SK-N-SH (cell line): ENCODE results near the gene CCND1. TPM values are rescaled to one million over a fixed set of nuclear protein-coding genes. Genes with fewer than 3 reads are reported as not detected.
A peak's percentile ranks its signal among the peaks of the same experiment; 100 is the strongest.

ENCODE experiments used
- CTCF ChIA-PET: fragments of 300-600, 350-600 bp; formaldehyde crosslinking; extraction: SDS; loops from one replicate; lab custom pipeline; 2021; lab: Yijun Ruan, JAX
- POLR2A ChIA-PET: fragments of 350-600 bp; sonication (Branson Sonifier 250); formaldehyde crosslinking; extraction: SDS; loops from one replicate; lab custom pipeline; 2020; ENCODE audit warnings: antibody characterized with exemption, inconsistent platforms; lab: Yijun Ruan, JAX
- DNase-seq: peaks from one replicate; pipeline ENCODE4 v3.0.0; 2012
- H2AFZ ChIP-seq: fragments of 200-600 bp; sonication (generic); 2 replicates; pipeline ENCODE4 v1.8.1; 2016; ENCODE audit warnings: antibody characterized with exemption, mild to moderate bottlenecking, low read depth
- H3F3A ChIP-seq: fragments of 200-600 bp; sonication (generic); replicated peaks from 2 replicates; pipeline ENCODE3; 2016; ENCODE audit warnings: antibody characterized with exemption, mild to moderate bottlenecking; ENCODE audit not compliant: insufficient read depth
- H3K27ac ChIP-seq, 2 experiments: fragments of 200-500 bp in 1 of 2; fragments of 200-600 bp in 1 of 2; sonication (Bioruptor generic) in 1 of 2; sonication (generic), shearing (Covaris generic) in 1 of 2; 2 replicates each; pipeline versions ENCODE4 v1.5.1 to v1.6.1; 2014 to 2016; ENCODE audit warnings: low read depth in 2 of 2, inconsistent platforms in 1 of 2, low read length in 1 of 2, mild to moderate bottlenecking in 1 of 2, mixed read lengths in 1 of 2
- H3K27me3 ChIP-seq: fragments of 200-600 bp; sonication (generic), shearing (Covaris generic); 2 replicates; pipeline ENCODE4 v1.6.1; 2016; ENCODE audit warnings: mixed run types; ENCODE audit not compliant: insufficient read depth
- H3K36me3 ChIP-seq, 2 experiments: fragments of 200-500 bp in 1 of 2; fragments of 200-600 bp in 1 of 2; sonication (Bioruptor generic) in 1 of 2; sonication (generic) in 1 of 2; replicated peaks in 1 of 2; 2 replicates each; pipeline versions ENCODE3 to v1.5.1; 2014 to 2016; ENCODE audit warnings: low read length in 1 of 2, mild to moderate bottlenecking in 1 of 2; ENCODE audit not compliant: insufficient read depth in 2 of 2, control insufficient read depth in 1 of 2
- H3K4me1 ChIP-seq, 2 experiments: fragments of 200-500 bp in 1 of 2; fragments of 200-600 bp in 1 of 2; sonication (Bioruptor generic) in 1 of 2; sonication (generic), shearing (Covaris generic) in 1 of 2; 2 replicates each; pipeline versions ENCODE4 v1.5.1 to v1.6.1; 2014 to 2016; ENCODE audit warnings: low read depth in 1 of 2, low read length in 1 of 2, mixed run types in 1 of 2; ENCODE audit not compliant: insufficient read depth in 2 of 2, control insufficient read depth in 1 of 2
- H3K4me2 ChIP-seq: fragments of 200-600 bp; sonication (generic), shearing (Covaris generic); 2 replicates; pipeline ENCODE4 v1.6.1; 2017; ENCODE audit warnings: mixed run types
- H3K4me3 ChIP-seq, 2 experiments: fragments of 200-500 bp in 1 of 2; fragments of 200-600 bp in 1 of 2; sonication (Bioruptor generic) in 1 of 2; sonication (generic), shearing (Covaris generic) in 1 of 2; 2 replicates each; pipeline versions ENCODE4 v1.5.1 to v1.8.1; 2014 to 2016; ENCODE audit warnings: low read depth in 2 of 2, inconsistent platforms in 1 of 2, low read length in 1 of 2, mild to moderate bottlenecking in 1 of 2, mixed read lengths in 1 of 2, moderate library complexity in 1 of 2
- H3K79me2 ChIP-seq: fragments of 200-600 bp; sonication (generic); 2 replicates; pipeline ENCODE4 v1.8.1; 2017; ENCODE audit warnings: mild to moderate bottlenecking; ENCODE audit not compliant: insufficient read depth
- H3K9ac ChIP-seq: fragments of 200-600 bp; sonication (generic); 2 replicates; pipeline ENCODE4 v1.6.1; 2017; ENCODE audit warnings: mixed run types
- H3K9me2 ChIP-seq: fragments of 200-600 bp; sonication (generic); 2 replicates; pipeline ENCODE4 v1.6.1; 2017; ENCODE audit warnings: mixed run types
- H3K9me3 ChIP-seq: fragments of 200-600 bp; sonication (generic); 2 replicates; pipeline ENCODE4 v1.6.1; 2017; ENCODE audit warnings: mixed run types, mild to moderate bottlenecking, moderate library complexity
- H4K20me1 ChIP-seq: fragments of 200-600 bp; sonication (generic); 2 replicates; pipeline ENCODE4 v1.6.1; 2017; ENCODE audit warnings: mild to moderate bottlenecking, mixed run types; ENCODE audit not compliant: insufficient read depth
- CHD2 ChIP-seq: fragments of 150-350 bp; IDR thresholded peaks from 2 replicates; pipeline ENCODE4 v1.6.1; 2018; ENCODE audit warnings: low read length; ENCODE audit not compliant: partially characterized antibody
- CTCF ChIP-seq: fragments of 200-600 bp; sonication (generic); IDR thresholded peaks from 2 replicates; pipeline ENCODE4 v1.6.1; 2017; ENCODE audit warnings: antibody characterized with exemption, mild to moderate bottlenecking, moderate library complexity
- ELF1 ChIP-seq: IDR thresholded peaks from 2 replicates; pipeline ENCODE4 v1.4.0; 2012
- FOXM1 ChIP-seq: IDR thresholded peaks from 2 replicates; pipeline ENCODE4 v1.4.0; 2012; ENCODE audit warnings: low read depth, mild to moderate bottlenecking
- MXI1 ChIP-seq: IDR thresholded peaks from 2 replicates; pipeline ENCODE4 v1.6.1; 2012; ENCODE audit warnings: mild to moderate bottlenecking, low read depth, low read length, improper control_type of control experiment
- PBX3 ChIP-seq: IDR thresholded peaks from 2 replicates; pipeline ENCODE4; 2012
- REST ChIP-seq: IDR thresholded peaks from 2 replicates; pipeline ENCODE4 v1.6.1; 2012; ENCODE audit warnings: mild to moderate bottlenecking, low read depth, low read length, moderate library complexity
- USF1 ChIP-seq: IDR thresholded peaks from 2 replicates; pipeline ENCODE4 v1.4.0; 2012; ENCODE audit warnings: low read depth, borderline replicate concordance
- YY1 ChIP-seq: IDR thresholded peaks from 2 replicates; pipeline ENCODE4 v1.4.0; 2012; ENCODE audit warnings: low read depth, mild to moderate bottlenecking
- WGBS: methylation state at CpG from one replicate; pipeline ENCODE4 v1.1.6; 2017; ENCODE audit warnings: low lambda C conversion rate; 5-methylcytosine and 5-hydroxymethylcytosine counted together
- polyA plus RNA-seq, 3 experiments: library from polyadenylated mRNA; depleted of rRNA; stranded (reverse); fragments of >200 nt; gene quantifications; 2 replicates each; pipeline ENCODE4 v1.2.3, GENCODE V29; 2012

CCND1 gene
- polyA plus RNA-seq, 1 of the 3 experiments (the other 2 are of a cell fraction) = 242 TPM

GRCh38 chr11:69656536-69657455, 15.8 kb downstream of the CCND1 start (continued):
- TF ChIP-seq USF1 = no peak

- H3K4me2 ChIP-seq = no peak overlapping the region
- peaks cover 38% of the 10 kb centered on the region for H3F3A ChIP-seq
- H3K27ac ChIP-seq = no peak overlapping the region
- no peak overlapping the region for H3K4me3 ChIP-seq
- H3K9me2 ChIP-seq = no peaks in the 10 kb centered on the region
- peaks cover 0 to 6% of the 10 kb centered on the region in 2 experiments; a peak in 2 of 4 replicates for H3K4me1 ChIP-seq
- H3K79me2 ChIP-seq = no peaks in the 10 kb centered on the region
- DNase-seq = peak; percentile 37
- TF ChIP-seq PBX3 = no peak
- TF ChIP-seq FOXM1 = no peak
- ChIA-PET CTCF (interaction anchor here (2.9 to 8.9 kb wide), 4 partner anchors 12 to 556 kb away, joined by 30 to 84 read pairs (median 56); no protein-coding TSS in a partner anchor), POLR2A (interaction anchor here (1.8 kb wide), 1 partner anchor 14 kb away, joined by 9 read pairs; no protein-coding TSS in a partner anchor)
- peaks cover 14 to 23% of the 10 kb centered on the region in 2 experiments for H3K36me3 ChIP-seq
- no peaks in the 10 kb centered on the region for H3K9me3 ChIP-seq
- H2AFZ ChIP-seq = no peak overlapping the region
- 85% methylated on average over 5 of the region's 14 CpGs for WGBS
- H3K9ac ChIP-seq = no peak overlapping the region
- H3K27me3 ChIP-seq = no peaks in the 10 kb centered on the region
- peaks cover 34% of the 10 kb centered on the region for H4K20me1 ChIP-seq
Measured at GRCh38 chr11:69657456-69657910, 16.5 kb downstream of the CCND1 start.

GRCh38 chr11:69657911-69658625, 17.1 kb downstream of the CCND1 start:
- H4K20me1 ChIP-seq = peaks cover 28% of the 10 kb centered on the region
- POLR2A ChIA-PET = no interaction called here
- no peak overlapping the region for H2AFZ ChIP-seq
- TF ChIP-seq CTCF (no peak), ELF1 (no peak), CHD2 (no peak), MXI1 (no peak), REST (no peak), USF1 (no peak), YY1 (no peak)

More at GRCh38 chr11:69657911-69658625, 17.1 kb downstream of the CCND1 start:
- Histone ChIP-seq H3K9me3 (no peaks in the 10 kb centered on the region), H3K9me2 (no peaks in the 10 kb centered on the region), H3K9ac (no peak overlapping the region), H3K4me1 (no peaks in the 10 kb centered on the region; a peak in 2 of 4 replicates), H3K27me3 (no peaks in the 10 kb centered on the region), H3K79me2 (no peaks in the 10 kb centered on the region), H3K4me2 (no peak overlapping the region), H3F3A (peaks cover 33% of the 10 kb centered on the region), H3K4me3 (no peak overlapping the region), H3K36me3 (peaks cover 8 to 17% of the 10 kb centered on the region in 2 experiments), H3K27ac (no peak overlapping the region)
- CTCF ChIA-PET = interaction anchor here (1.3 to 8.9 kb wide), 5 partner anchors 8 to 557 kb away, joined by 3 to 84 read pairs (median 33); no protein-coding TSS in a partner anchor
- peak; percentile 38 for DNase-seq
- 90% methylated on average over 9 of the region's 27 CpGs for WGBS
